ENCODE results near the gene UGGT2. TPM values are rescaled to one million over a fixed set of nuclear protein-coding genes. Genes with fewer than 3 reads are reported as not detected.

The UGGT2 gene
- total RNA-seq, 3 donors from 2014 or later (not counting 1 experiment from before 2014, with no cell fraction given) = 0.63 to 1.4 (median 1.3) TPM

- H3K9me3 Mint-ChIP-seq = peaks cover 0 to 3% of the 10 kb centered on the region in 2 donors
- no peak overlapping the region for H3K27ac Mint-ChIP-seq
- TF ChIP-seq, protein P1, sequence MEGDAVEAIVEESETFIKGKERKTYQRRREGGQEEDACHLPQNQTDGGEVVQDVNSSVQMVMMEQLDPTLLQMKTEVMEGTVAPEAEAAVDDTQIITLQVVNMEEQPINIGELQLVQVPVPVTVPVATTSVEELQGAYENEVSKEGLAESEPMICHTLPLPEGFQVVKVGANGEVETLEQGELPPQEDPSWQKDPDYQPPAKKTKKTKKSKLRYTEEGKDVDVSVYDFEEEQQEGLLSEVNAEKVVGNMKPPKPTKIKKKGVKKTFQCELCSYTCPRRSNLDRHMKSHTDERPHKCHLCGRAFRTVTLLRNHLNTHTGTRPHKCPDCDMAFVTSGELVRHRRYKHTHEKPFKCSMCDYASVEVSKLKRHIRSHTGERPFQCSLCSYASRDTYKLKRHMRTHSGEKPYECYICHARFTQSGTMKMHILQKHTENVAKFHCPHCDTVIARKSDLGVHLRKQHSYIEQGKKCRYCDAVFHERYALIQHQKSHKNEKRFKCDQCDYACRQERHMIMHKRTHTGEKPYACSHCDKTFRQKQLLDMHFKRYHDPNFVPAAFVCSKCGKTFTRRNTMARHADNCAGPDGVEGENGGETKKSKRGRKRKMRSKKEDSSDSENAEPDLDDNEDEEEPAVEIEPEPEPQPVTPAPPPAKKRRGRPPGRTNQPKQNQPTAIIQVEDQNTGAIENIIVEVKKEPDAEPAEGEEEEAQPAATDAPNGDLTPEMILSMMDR (IDR thresholded peaks at IDR 0.05) = no peak
- H3K27me3 Mint-ChIP-seq (ENCODE audit: low read depth in 2 of 2) = no peaks in the 10 kb centered on the region
- ATAC-seq = no peak
- no peaks in the 10 kb centered on the region for H3K36me3 ChIP-seq (ENCODE audit: control insufficient read depth, insufficient read depth, low read length)
- H3K4me1 ChIP-seq (ENCODE audit: control insufficient read depth, insufficient read depth, low read length) = no peaks in the 10 kb centered on the region
- H3K4me3 Mint-ChIP-seq = no peak overlapping the region
- intact Hi-C loops (cut with micrococcal nuclease) = no loop called here
- no peak for DNase-seq
- H3K4me1 Mint-ChIP-seq = no peaks in the 10 kb centered on the region
- no peaks in the 10 kb centered on the region for H3K9me3 ChIP-seq (ENCODE audit: control insufficient read depth, insufficient read depth, low read length)
- H3K4me3 ChIP-seq (ENCODE audit: low read length) = no peak overlapping the region
- H3K36me3 Mint-ChIP-seq = no peaks in the 10 kb centered on the region
- no peaks in the 10 kb centered on the region for H3K27me3 ChIP-seq (ENCODE audit: control insufficient read depth, insufficient read depth, low read length)
- H3K27ac ChIP-seq (ENCODE audit: low read length) = no peak overlapping the region
Measured at GRCh38 chr13:96025283-96025682, 27.9 kb downstream of the UGGT2 start.

GRCh38 chr13:96020931-96021330 lies 32.3 kb downstream of the UGGT2 start:
- ATAC-seq = no peak
- WGBS (ENCODE audit: insufficient coverage) = 85% methylated on average over 2 of the region's 2 CpGs
- H3K9me3 Mint-ChIP-seq = peaks cover 2% of the 10 kb centered on the region in 2 donors

DNA sequence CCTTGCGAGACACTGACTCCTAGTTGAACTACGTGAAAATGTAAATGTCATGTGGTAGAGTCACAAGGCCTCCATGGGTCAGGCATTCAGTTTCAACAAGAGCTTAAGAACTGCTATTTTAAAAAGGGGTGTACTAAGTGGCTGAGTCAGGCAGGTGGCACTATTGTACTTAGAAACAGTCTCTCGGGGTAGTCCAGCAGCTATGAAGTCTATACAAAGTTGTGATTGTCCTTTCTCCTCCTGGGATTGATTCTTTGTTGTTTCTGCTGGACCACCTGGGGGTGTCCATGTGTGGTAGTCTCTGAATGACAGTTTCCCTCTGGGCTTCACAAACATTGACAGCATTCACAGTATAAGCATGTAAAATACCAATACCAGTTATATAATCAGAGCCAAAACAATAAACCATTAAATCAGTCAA lies 33.0 kb downstream of the UGGT2 start:
- intact Hi-C loops (cut with micrococcal nuclease) = no loop called here
- H3K9me3 ChIP-seq (ENCODE audit: control insufficient read depth, insufficient read depth, low read length) = peaks cover 4% of the 10 kb centered on the region

More at GRCh38 chr13:96020931-96021330, 32.3 kb downstream of the UGGT2 start:
- intact Hi-C loops (cut with micrococcal nuclease) = no loop called here
- no peak overlapping the region for H3K27ac Mint-ChIP-seq
- Histone ChIP-seq H3K27me3 (ENCODE audit: control insufficient read depth, insufficient read depth, low read length) (no peaks in the 10 kb centered on the region), H3K4me3 (ENCODE audit: low read length) (no peak overlapping the region), H3K27ac (ENCODE audit: low read length) (no peak overlapping the region), H3K4me1 (ENCODE audit: control insufficient read depth, insufficient read depth, low read length) (no peaks in the 10 kb centered on the region), H3K9me3 (ENCODE audit: control insufficient read depth, insufficient read depth, low read length) (peaks cover 4% of the 10 kb centered on the region), H3K36me3 (ENCODE audit: control insufficient read depth, insufficient read depth, low read length) (no peaks in the 10 kb centered on the region)
- TF ChIP-seq, protein P1 (IDR thresholded peaks at IDR 0.05) = no peak
- H3K36me3 Mint-ChIP-seq = no peaks in the 10 kb centered on the region
- no peaks in the 10 kb centered on the region for H3K4me1 Mint-ChIP-seq
- DNase-seq = no peak
- H3K4me3 Mint-ChIP-seq = no peak overlapping the region
- no peaks in the 10 kb centered on the region for H3K27me3 Mint-ChIP-seq (ENCODE audit: low read depth in 2 of 2)

GRCh38 chr13:96018135-96018534 lies 35.1 kb downstream of the UGGT2 start:
- Histone ChIP-seq H3K4me3 (ENCODE audit: low read length) (no peak overlapping the region), H3K4me1 (ENCODE audit: control insufficient read depth, insufficient read depth, low read length) (no peaks in the 10 kb centered on the region), H3K27ac (ENCODE audit: low read length) (no peak overlapping the region), H3K27me3 (ENCODE audit: control insufficient read depth, insufficient read depth, low read length) (no peaks in the 10 kb centered on the region), H3K36me3 (ENCODE audit: control insufficient read depth, insufficient read depth, low read length) (no peaks in the 10 kb centered on the region), H3K9me3 (ENCODE audit: control insufficient read depth, insufficient read depth, low read length) (peaks cover 4% of the 10 kb centered on the region)
- H3K4me1 Mint-ChIP-seq = no peaks in the 10 kb centered on the region
- whole genome bisulfite sequencing (ENCODE audit: insufficient coverage) = 86% methylated on average over 3 of the region's 3 CpGs
- intact Hi-C loops (cut with micrococcal nuclease) = no loop called here
- no peaks in the 10 kb centered on the region for H3K27me3 Mint-ChIP-seq (ENCODE audit: low read depth in 2 of 2)
- peaks cover 2 to 4% of the 10 kb centered on the region in 2 donors for H3K9me3 Mint-ChIP-seq
- H3K4me3 Mint-ChIP-seq = no peak overlapping the region
- no peak overlapping the region for H3K27ac Mint-ChIP-seq
- no peaks in the 10 kb centered on the region for H3K36me3 Mint-ChIP-seq
- no peak for DNase-seq
- TF ChIP-seq, protein P1 (IDR thresholded peaks at IDR 0.05) = no peak
- no peak for ATAC-seq

More for the DNA sequence above, 33.0 kb downstream of the UGGT2 start:
- Mint-ChIP-seq H3K4me3 (no peak overlapping the region), H3K27me3 (ENCODE audit: low read depth in 2 of 2) (no peaks in the 10 kb centered on the region), H3K4me1 (no peaks in the 10 kb centered on the region), H3K27ac (no peak overlapping the region), H3K36me3 (no peaks in the 10 kb centered on the region), H3K9me3 (peaks cover 2 to 4% of the 10 kb centered on the region in 2 donors)
- no peak overlapping the region for H3K4me3 ChIP-seq (ENCODE audit: low read length)
- DNase-seq (no peak), ATAC-seq (peak in 1 of 3 donors; percentile 26)
- no peaks in the 10 kb centered on the region for H3K36me3 ChIP-seq (ENCODE audit: control insufficient read depth, insufficient read depth, low read length)
- no peaks in the 10 kb centered on the region for H3K4me1 ChIP-seq (ENCODE audit: control insufficient read depth, insufficient read depth, low read length)
- no peaks in the 10 kb centered on the region for H3K27me3 ChIP-seq (ENCODE audit: control insufficient read depth, insufficient read depth, low read length)
- no peak overlapping the region for H3K27ac ChIP-seq (ENCODE audit: low read length)
- whole genome bisulfite sequencing (ENCODE audit: insufficient coverage) = 54% methylated on average over 3 of the region's 3 CpGs
- TF ChIP-seq, protein P1 (IDR thresholded peaks at IDR 0.05) = no peak
